Endothelial cell of umbilical vein (primary cell): Measurements from ENCODE around the gene UVSSA. TPM values are rescaled to one million over a fixed set of nuclear protein-coding genes. Genes with fewer than 3 reads are reported as not detected.

Experiments
- BruUV-seq: library from RNA; stranded (reverse); fragments of 400-500 nt; replicated peaks from 2 replicates; lab custom pipeline; 2021; lab: Mats Ljungman, UMichigan
- CTCF ChIA-PET: fragments of 300-600, 350-600 bp; sonication (Branson Sonifier 250); formaldehyde crosslinking; loops from one replicate; lab custom pipeline; 2021; ENCODE audit warnings: antibody characterized with exemption, inconsistent platforms; lab: Charles Lee
- POLR2A ChIA-PET: fragments of 300-600, 350-600 bp; sonication (Branson Sonifier 250); formaldehyde crosslinking; loops from one replicate; lab custom pipeline; 2021; ENCODE audit warnings: antibody characterized with exemption, inconsistent platforms; lab: Charles Lee
- DNase-seq: peaks from one replicate; pipeline ENCODE4 v3.0.0-alpha.2; 2011; ENCODE audit warnings: low read depth, low spot score
- FAIRE-seq: peaks from 2 replicates; lab custom pipeline; 2011; peaks lifted over from hg19 to GRCh38; lab: Jason Lieb, UNC
- H2AFZ ChIP-seq: 2 replicates; pipeline ENCODE4 v1.6.0; 2012; ENCODE audit warnings: low read depth, low read length, control low read depth, inconsistent platforms
- H3K27ac ChIP-seq: 2 replicates; pipeline ENCODE4 v1.5.1; 2011; ENCODE audit warnings: low read depth, mild to moderate bottlenecking, control low read depth, low read length, moderate library complexity; ENCODE audit not compliant: insufficient read depth
- H3K27me3 ChIP-seq, 2 experiments: 2 replicates each; pipeline versions ENCODE4 v1.6.0 to v1.6.1; 2011; ENCODE audit warnings: low read length in 2 of 2, mixed read lengths in 1 of 2; ENCODE audit not compliant: control insufficient read depth in 2 of 2, insufficient read depth in 2 of 2
- H3K36me3 ChIP-seq, 2 experiments: 2 replicates in 1 of 2; 3 replicates in 1 of 2; pipeline ENCODE4 v1.5.1; 2011; ENCODE audit warnings: low read length in 2 of 2, mild to moderate bottlenecking in 1 of 2, moderate library complexity in 1 of 2; ENCODE audit not compliant: control insufficient read depth in 2 of 2, insufficient read depth in 2 of 2; ENCODE audit errors: extremely low read depth in 1 of 2
- H3K4me1 ChIP-seq: 3 replicates; pipeline ENCODE4 v1.5.1; 2011; ENCODE audit warnings: mild to moderate bottlenecking, low read length; ENCODE audit not compliant: control insufficient read depth, insufficient read depth; ENCODE audit errors: extremely low read depth
- H3K4me2 ChIP-seq: 2 replicates; pipeline ENCODE4 v1.6.1; 2011; ENCODE audit warnings: low read length, control low read depth, mixed read lengths; ENCODE audit not compliant: insufficient read depth
- H3K4me3 ChIP-seq, 3 experiments: fragments of 200-600 bp in 1 of 3; sonication (generic), shearing (Covaris generic) in 1 of 3; replicated peaks in 1 of 3; 2 replicates each; pipeline ENCODE4 v1.5.1; 2011 to 2016; ENCODE audit warnings: control low read depth in 3 of 3, low read length in 3 of 3, mild to moderate bottlenecking in 2 of 3, inconsistent platforms in 1 of 3, low read depth in 1 of 3, moderate library complexity in 1 of 3; ENCODE audit not compliant: insufficient read depth in 1 of 3
- H3K79me2 ChIP-seq: 2 replicates; pipeline ENCODE4 v1.6.0; 2012; ENCODE audit warnings: low read length, inconsistent platforms; ENCODE audit not compliant: control insufficient read depth, insufficient read depth
- H3K9ac ChIP-seq: replicated peaks from 2 replicates; pipeline ENCODE3; 2011; ENCODE audit warnings: low read length, control low read depth; ENCODE audit not compliant: insufficient read depth; ENCODE audit errors: extremely low read depth
- H3K9me1 ChIP-seq: replicated peaks from 3 replicates; pipeline ENCODE4 v1.6.0; 2011; ENCODE audit warnings: mild to moderate bottlenecking, low read length; ENCODE audit not compliant: control insufficient read depth, insufficient read depth; ENCODE audit errors: extremely low read depth
- H3K9me3 ChIP-seq: replicated peaks from 2 replicates; pipeline ENCODE4 v1.5.1; 2012; ENCODE audit warnings: low read length, inconsistent platforms; ENCODE audit not compliant: control insufficient read depth, insufficient read depth
- H4K20me1 ChIP-seq: replicated peaks from 2 replicates; pipeline ENCODE3; 2011; ENCODE audit warnings: mild to moderate bottlenecking, low read length; ENCODE audit not compliant: control insufficient read depth, insufficient read depth; ENCODE audit errors: extremely low read depth
- CTCF ChIP-seq, 2 donors: IDR thresholded peaks; 1 replicate in 1 of 2; 2 replicates in 1 of 2; pipeline ENCODE4 v1.5.1; 2011; ENCODE audit warnings: low read length in 2 of 2, mild to moderate bottlenecking in 2 of 2, moderate library complexity in 2 of 2, control low read depth in 1 of 2, inconsistent platforms in 1 of 2, low read depth in 1 of 2; ENCODE audit not compliant: insufficient read depth in 1 of 2; ENCODE audit errors: extremely low read depth in 1 of 2
- EZH2 ChIP-seq: IDR thresholded peaks from 2 replicates; pipeline ENCODE4 v1.6.1; 2012; ENCODE audit warnings: borderline replicate concordance, low read depth, mild to moderate bottlenecking, moderate library complexity, low read length, inconsistent platforms; ENCODE audit not compliant: severe bottlenecking
- FOS ChIP-seq: IDR thresholded peaks from 2 replicates; pipeline ENCODE4 v1.6.1; 2011; ENCODE audit warnings: mild to moderate bottlenecking, low read length, moderate library complexity, borderline replicate concordance; ENCODE audit not compliant: insufficient read depth
- JUN ChIP-seq: IDR thresholded peaks from 2 replicates; pipeline ENCODE4 v1.6.1; 2011; ENCODE audit warnings: borderline replicate concordance, low read depth; ENCODE audit not compliant: insufficient read length, insufficient read depth
- MAX ChIP-seq: IDR thresholded peaks from 2 replicates; pipeline ENCODE4 v1.6.1; 2011; ENCODE audit not compliant: insufficient read depth, insufficient read length
- POLR2A ChIP-seq: IDR thresholded peaks from 2 replicates; pipeline ENCODE4 v1.6.1; 2012; ENCODE audit warnings: low read depth, mild to moderate bottlenecking, control low read depth, low read length
- POLR2AphosphoS5 ChIP-seq: IDR thresholded peaks from 2 replicates; pipeline ENCODE4 v1.6.1; 2012; ENCODE audit warnings: low read depth, mild to moderate bottlenecking, control low read depth, low read length, moderate library complexity; ENCODE audit not compliant: insufficient read depth
- dilution Hi-C: fragments of 300-500 bp; cut with MboI; formaldehyde crosslinking; loops from one replicate; pipeline ENCODE4 v1.15.0; 2019; ENCODE audit warnings: low sequenced_read_pairs; ENCODE audit not compliant: extremely low pct_ligation_motif_present
- intact Hi-C: fragments of 100-400 bp; cut with micrococcal nuclease; formaldehyde crosslinking; loops from one replicate; pipeline ENCODE4 v1.10.0; 2022
- polyA plus RNA-seq, 4 experiments: library from polyadenylated mRNA; depleted of rRNA in 3 of 4; stranded (reverse) in 3 of 4; unstranded in 1 of 4; fragments of >200 nt; gene quantifications; 2 replicates each; pipeline versions ENCODE4 v1.2.1 to v1.2.3, GENCODE V29; 2011 to 2012; ENCODE audit warnings: missing spikeins in 1 of 4
- total RNA-seq: library from RNA; stranded (reverse); gene quantifications from 2 replicates; pipeline ENCODE4 v1.2.3, GENCODE V29; 2021

UVSSA gene
- total and polyA plus RNA-seq, 2 donors (not counting 3 experiments of a cell fraction or from before 2014, with no cell fraction given): 7.1 to 14.9 TPM

- no peak overlapping the region for H3K9ac ChIP-seq
- no peak for FAIRE-seq
- CTCF ChIA-PET: interaction anchor here (1.0 kb wide), 2 partner anchors 9 to 50 kb away, joined by 3 to 5 read pairs; no protein-coding TSS in a partner anchor
- H3K79me2 ChIP-seq: peaks cover 2% of the 10 kb centered on the region
- POLR2A ChIA-PET: no interaction called here
- peaks cover 9 to 30% of the 10 kb centered on the region in 2 experiments for H3K36me3 ChIP-seq
- peaks cover 4% of the 10 kb centered on the region for H3K4me1 ChIP-seq
- H2AFZ ChIP-seq: no peak overlapping the region
- dilution Hi-C loops: no loop called here
- no peaks in the 10 kb centered on the region for H4K20me1 ChIP-seq
- no peaks in the 10 kb centered on the region for H3K9me1 ChIP-seq
- H3K27me3 ChIP-seq: no peaks in the 10 kb centered on the region
- no TSS peak for BruUV-seq
- DNase-seq: no peak
- no peak overlapping the region for H3K4me3 ChIP-seq
- no peaks in the 10 kb centered on the region for H3K9me3 ChIP-seq
- H3K27ac ChIP-seq: no peak overlapping the region
- H3K4me2 ChIP-seq: no peak overlapping the region
- intact Hi-C loops: no loop called here
- TF ChIP-seq FOS (no peak), JUN (no peak), POLR2AphosphoS5 (no peak), POLR2A (no peak), MAX (no peak)
These were observed 29.0 kb upstream of the UVSSA start for GRCh38 chr4:1318046-1318375.

DNA sequence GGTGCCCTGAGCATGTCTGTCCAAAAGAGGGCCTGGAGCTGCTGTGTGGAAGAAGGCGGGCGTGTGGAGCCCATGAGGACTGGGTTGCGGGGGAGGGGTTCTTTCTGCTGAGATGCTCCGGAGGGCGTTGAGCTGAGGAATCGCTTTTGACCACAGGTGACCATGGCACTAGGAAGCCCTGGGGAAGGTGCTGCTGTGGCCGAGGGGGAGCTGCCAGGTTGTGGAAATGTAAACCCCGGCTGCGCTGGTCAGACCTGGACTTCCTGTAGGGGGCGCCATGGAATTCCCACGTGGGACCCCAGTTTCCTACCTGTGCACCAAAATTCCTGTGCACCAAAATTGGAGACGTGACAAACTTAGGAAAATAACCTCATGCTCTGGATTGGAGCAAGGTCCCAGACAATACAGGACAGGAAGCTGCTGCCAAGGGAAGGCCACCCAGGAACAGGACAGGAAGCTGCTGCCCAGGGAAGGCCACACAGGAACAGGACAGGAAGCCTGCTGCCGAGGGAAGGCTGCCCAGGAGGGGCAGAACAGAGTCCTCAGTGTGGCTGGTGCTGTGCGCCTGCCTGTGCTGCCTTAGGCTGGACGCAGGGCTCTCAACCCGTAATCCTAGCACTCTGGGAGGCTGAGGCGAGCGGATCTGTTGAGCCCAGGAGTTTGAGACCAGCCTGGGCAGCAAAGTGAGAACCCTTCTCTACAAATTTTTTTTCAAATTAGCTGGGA is 28.4 kb upstream of the UVSSA start:
- peaks cover 15 to 29% of the 10 kb centered on the region in 2 experiments for H3K36me3 ChIP-seq

More for the DNA sequence above, 28.4 kb upstream of the UVSSA start:
- BruUV-seq: no TSS peak
- dilution Hi-C loops (no loop called here), intact Hi-C loops (no loop called here)
- H3K27me3 ChIP-seq: no peaks in the 10 kb centered on the region
- H3K9me1 ChIP-seq: no peaks in the 10 kb centered on the region
- H3K79me2 ChIP-seq: no peaks in the 10 kb centered on the region
- TF ChIP-seq CTCF (IDR thresholded peaks at IDR 0.05; ENCODE audit: extremely low read depth in 1 of 2, insufficient read depth in 1 of 2, low read depth in 1 of 2, low read length in 2 of 2) (peak; percentile 23 to 37), EZH2 (no peak)
- H3K4me3 ChIP-seq: no peak overlapping the region
- no peak for DNase-seq
- no peaks in the 10 kb centered on the region for H3K9me3 ChIP-seq
- ChIA-PET POLR2A (no interaction called here), CTCF (interaction anchor here (0.6 to 1.0 kb wide), 3 partner anchors 10 to 51 kb away, joined by 3 to 5 read pairs (median 3); no protein-coding TSS in a partner anchor)
- H3K4me1 ChIP-seq: peaks cover 4% of the 10 kb centered on the region
- no peak overlapping the region for H3K27ac ChIP-seq
- H2AFZ ChIP-seq: no peak overlapping the region
- FAIRE-seq: no peak
- H3K9ac ChIP-seq: no peak overlapping the region
- no peaks in the 10 kb centered on the region for H4K20me1 ChIP-seq
- H3K4me2 ChIP-seq: no peak overlapping the region
